ENCODE results near the gene TM9SF3.
A peak's percentile ranks its signal among the peaks of the same experiment; 100 is the strongest.

TM9SF3 gene

DNA sequence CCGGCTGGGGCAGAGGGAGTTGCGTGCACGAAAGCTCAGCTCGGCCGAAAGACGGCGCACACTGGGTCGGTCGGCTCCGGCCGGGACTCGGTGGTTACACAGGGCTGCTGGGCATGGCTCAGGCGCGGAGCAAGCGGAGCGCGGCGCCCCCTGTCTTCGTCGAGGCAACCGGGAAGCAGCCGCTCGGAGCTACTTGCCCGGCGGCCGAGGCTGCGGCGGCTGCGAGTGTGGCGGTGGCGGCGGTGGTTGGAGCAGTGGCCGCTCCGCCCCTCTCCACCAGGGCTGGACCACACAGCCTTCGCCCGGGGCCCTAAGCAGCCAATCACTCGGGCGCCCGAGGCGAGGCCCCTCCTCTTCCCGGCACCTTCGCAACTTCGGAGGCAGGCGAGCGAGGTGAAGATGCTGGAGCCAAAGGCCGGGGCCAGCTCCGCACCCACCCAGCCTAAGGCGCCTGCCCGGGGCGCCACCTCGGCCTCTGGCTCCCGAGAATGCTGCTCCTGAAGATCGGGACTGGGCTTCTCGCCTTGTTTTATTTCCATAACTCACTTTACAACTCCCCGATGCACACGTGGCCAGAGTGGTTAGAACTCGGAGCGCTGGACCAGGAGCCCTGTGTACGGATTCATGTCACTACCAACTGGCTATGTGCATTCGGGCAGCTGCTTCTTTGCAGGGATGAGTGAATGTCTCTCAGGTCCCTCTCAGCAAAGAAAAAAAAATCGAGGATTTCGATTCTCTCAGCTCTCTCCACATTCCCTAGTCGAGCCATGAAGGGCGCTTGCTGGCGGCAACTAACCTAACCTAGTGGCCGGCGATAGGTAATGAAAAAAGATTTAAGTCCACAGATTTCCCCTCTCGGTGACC lies 72.9 kb downstream of the TM9SF3 start, which contains the start of gene TLL2:
TLL2 (minus strand) TSS at position 229 of the 864 bp plus-strand sequence. CDS start 241 bp downstream, outside the sequence.
- no peak within 1 kb of the TSS for H3K9ac ChIP-seq (ENCODE audit: insufficient read length)

DNA sequence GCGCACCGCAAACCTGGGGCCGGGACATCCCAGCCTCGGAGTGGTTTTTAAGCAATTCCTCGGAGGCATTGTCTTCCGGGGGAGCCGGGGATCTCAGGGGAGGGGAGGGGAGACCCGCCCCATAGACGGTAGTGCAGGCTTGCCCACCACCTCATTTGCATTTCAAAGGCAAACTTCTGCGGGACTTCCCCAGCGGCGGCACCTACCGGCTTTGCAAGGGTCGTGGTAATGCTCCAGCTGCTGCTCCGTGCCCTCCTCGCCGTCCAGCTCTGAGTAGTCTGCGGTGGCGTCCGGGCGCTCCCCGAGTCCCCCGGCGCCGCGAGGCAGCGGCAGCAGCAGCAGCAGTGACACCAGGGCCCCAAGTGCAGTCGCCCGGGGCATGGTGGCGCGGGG lies 73.5 kb downstream of the TM9SF3 start:
- TF ChIP-seq FOXP2 (optimal IDR thresholded peaks at IDR 0.05; ENCODE audit: control extremely low read depth, extremely low read length, insufficient read depth) (no peak), EZH2 (IDR thresholded peaks at IDR 0.05) (no peak), POLR2AphosphoS5 (IDR thresholded peaks at IDR 0.05; ENCODE audit: borderline replicate concordance, low read depth, low read length) (no peak)
- no peaks in the 10 kb centered on the region for H3K9me3 ChIP-seq (ENCODE audit: low read depth, low read length)
- DNase-seq (ENCODE audit: low read depth, low spot score): no peak
- H3K36me3 ChIP-seq (ENCODE audit: insufficient read depth, low read length): no peaks in the 10 kb centered on the region
- no peak overlapping the region for H3K27ac ChIP-seq
- H3K9ac ChIP-seq (ENCODE audit: insufficient read length): no peak overlapping the region
- H3K4me3 ChIP-seq: peak overlapping the region; percentile 72

More for the DNA sequence above, 72.9 kb downstream of the TM9SF3 start, which contains the start of gene TLL2:
- Histone ChIP-seq H3K36me3 (ENCODE audit: insufficient read depth, low read length) (no peaks in the 10 kb centered on the region), H3K27ac (no peak within 1 kb of the TSS), H3K4me3 (peak within 1 kb of the TSS; percentile 72), H3K9me3 (ENCODE audit: low read depth, low read length) (no peaks in the 10 kb centered on the region)
- TF ChIP-seq POLR2AphosphoS5 (IDR thresholded peaks at IDR 0.05; ENCODE audit: borderline replicate concordance, low read depth, low read length): no peak
- TF ChIP-seq EZH2 (IDR thresholded peaks at IDR 0.05): no peak
- TF ChIP-seq FOXP2 (optimal IDR thresholded peaks at IDR 0.05; ENCODE audit: control extremely low read depth, extremely low read length, insufficient read depth): no peak
- no peak for DNase-seq (ENCODE audit: low read depth, low spot score)

DNA sequence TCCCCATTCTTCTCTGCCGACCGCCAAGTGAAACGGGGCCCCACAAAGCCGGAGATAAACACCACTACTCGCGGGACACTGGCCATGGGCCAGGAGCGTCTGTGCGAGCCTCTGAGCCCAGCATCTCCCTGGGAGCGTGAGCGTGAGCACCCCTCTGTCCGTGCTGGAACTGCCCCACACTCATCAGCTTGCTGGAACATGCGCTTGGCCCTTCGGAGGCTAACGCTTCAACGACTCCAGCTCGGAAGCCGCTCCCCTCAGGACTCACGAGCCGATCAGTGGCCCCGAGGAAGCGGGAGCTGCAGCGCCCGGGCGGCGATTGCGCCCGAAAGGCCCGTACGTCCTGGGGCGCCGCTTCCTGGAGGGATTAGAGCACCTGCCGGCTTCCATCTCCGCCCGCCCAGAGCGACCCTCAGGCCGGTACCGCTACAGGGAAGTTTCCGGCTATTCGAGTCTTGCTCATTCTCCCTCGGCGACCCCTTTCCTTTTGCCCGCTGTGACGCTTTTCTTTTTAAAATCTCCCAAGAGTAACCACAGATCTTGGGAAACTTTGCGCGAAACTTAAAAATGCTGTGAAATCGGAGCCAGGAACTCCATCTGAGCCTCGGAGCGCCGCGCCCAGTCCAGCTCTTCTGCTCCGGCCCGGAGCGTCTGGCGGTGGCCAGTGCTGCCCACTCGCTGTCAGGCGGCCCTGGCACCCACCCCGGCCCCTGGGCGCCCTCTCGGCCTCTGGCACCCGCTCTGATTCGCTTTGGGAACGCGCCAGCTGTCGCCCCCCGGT lies 74.1 kb downstream of the TM9SF3 start:
- TF ChIP-seq POLR2AphosphoS5 (IDR thresholded peaks at IDR 0.05; ENCODE audit: borderline replicate concordance, low read depth, low read length) (no peak), FOXP2 (optimal IDR thresholded peaks at IDR 0.05; ENCODE audit: control extremely low read depth, extremely low read length, insufficient read depth) (no peak), EZH2 (IDR thresholded peaks at IDR 0.05) (no peak)
- Histone ChIP-seq H3K27ac (no peak overlapping the region), H3K36me3 (ENCODE audit: insufficient read depth, low read length) (no peaks in the 10 kb centered on the region), H3K9me3 (ENCODE audit: low read depth, low read length) (no peaks in the 10 kb centered on the region), H3K4me3 (peak overlapping the region; percentile 72), H3K9ac (ENCODE audit: insufficient read length) (no peak overlapping the region)
- no peak for DNase-seq (ENCODE audit: low read depth, low spot score)

DNA sequence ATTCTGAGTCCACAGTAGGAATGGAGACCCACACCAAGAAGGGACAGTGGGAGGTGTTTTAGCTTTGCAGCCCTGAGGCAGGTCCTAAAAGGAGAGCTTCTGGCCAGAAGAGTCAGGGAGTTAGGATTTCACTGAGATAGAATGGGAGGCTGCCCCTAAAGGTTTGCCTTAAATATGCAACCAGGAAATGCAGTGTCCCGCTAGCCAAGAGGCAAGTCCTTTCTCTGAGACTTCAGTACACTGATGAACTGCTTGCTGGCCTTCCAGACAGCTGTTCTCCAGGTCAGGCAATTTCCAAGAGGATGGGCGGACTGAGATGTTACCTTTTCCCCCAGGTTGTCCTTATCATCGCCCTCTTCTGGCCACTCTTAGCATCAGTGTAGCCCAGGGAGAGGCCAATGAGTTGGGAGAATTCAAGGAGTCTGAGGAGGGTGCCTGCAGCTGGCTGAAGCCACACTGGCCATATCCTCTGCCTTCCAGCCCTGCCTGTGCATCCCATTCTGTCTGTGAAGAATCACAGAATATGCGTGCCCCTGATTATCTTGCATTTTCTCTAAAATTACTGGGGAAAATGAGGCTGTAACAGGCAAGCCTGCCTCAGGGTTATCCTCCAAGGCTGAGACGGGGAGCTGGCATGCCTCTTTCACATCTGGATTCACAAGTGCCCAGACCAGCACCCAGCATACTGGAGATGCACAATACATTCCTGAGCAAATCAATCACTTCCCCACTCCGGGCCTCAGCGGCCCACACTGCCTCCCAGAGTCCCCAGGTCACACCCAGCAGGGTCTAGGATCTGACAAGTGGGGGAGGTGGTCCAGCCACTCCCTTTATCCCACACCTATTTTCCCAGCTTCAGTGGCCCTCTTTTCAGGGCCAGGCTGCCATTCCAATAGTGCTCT lies 75.5 kb downstream of the TM9SF3 start:
- H3K36me3 ChIP-seq (ENCODE audit: insufficient read depth, low read length): no peaks in the 10 kb centered on the region
- no peaks in the 10 kb centered on the region for H3K9me3 ChIP-seq (ENCODE audit: low read depth, low read length)
- H3K9ac ChIP-seq (ENCODE audit: insufficient read length): no peak overlapping the region
- no peak overlapping the region for H3K4me3 ChIP-seq
- TF ChIP-seq POLR2AphosphoS5 (IDR thresholded peaks at IDR 0.05; ENCODE audit: borderline replicate concordance, low read depth, low read length) (no peak), EZH2 (IDR thresholded peaks at IDR 0.05) (no peak), FOXP2 (optimal IDR thresholded peaks at IDR 0.05; ENCODE audit: control extremely low read depth, extremely low read length, insufficient read depth) (no peak)
- no peak overlapping the region for H3K27ac ChIP-seq
- DNase-seq (ENCODE audit: low read depth, low spot score): no peak

DNA sequence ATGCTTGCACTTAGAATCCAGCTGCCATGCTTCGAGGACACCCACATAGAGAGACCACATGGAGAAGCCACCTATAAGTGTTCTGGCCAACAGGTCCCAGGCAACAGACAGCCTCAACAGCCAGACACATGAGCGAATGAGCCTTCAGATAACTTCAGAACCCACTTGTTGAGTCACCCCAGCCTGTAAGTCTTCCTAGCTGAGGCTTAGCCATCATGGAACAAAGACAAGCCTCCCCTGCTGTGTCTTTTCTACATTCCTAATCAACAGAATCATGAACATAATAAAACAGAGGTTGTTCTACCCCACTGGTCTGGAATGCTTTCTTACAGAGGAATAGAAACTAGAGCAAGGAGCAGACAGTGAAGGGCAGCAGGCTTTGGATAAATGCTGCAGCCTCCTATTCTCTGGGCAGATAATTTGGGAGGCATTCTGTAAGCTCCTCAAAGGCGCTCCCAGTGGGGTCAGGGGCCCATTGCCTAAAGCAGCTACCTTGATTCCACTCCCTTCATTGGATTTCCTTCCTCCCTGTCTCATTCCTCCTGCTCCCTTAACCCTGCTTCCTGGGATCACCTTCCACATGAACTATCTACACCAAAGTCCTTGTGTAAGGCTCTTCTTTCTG lies 77.7 kb downstream of the TM9SF3 start:
- Histone ChIP-seq H3K27ac (no peak overlapping the region), H3K9me3 (ENCODE audit: low read depth, low read length) (no peaks in the 10 kb centered on the region), H3K9ac (ENCODE audit: insufficient read length) (no peak overlapping the region), H3K36me3 (ENCODE audit: insufficient read depth, low read length) (no peaks in the 10 kb centered on the region), H3K4me3 (no peak overlapping the region)
- TF ChIP-seq FOXP2 (optimal IDR thresholded peaks at IDR 0.05; ENCODE audit: control extremely low read depth, extremely low read length, insufficient read depth) (no peak), EZH2 (IDR thresholded peaks at IDR 0.05) (no peak), POLR2AphosphoS5 (IDR thresholded peaks at IDR 0.05; ENCODE audit: borderline replicate concordance, low read depth, low read length) (no peak)
- DNase-seq (ENCODE audit: low read depth, low spot score): no peak

DNA sequence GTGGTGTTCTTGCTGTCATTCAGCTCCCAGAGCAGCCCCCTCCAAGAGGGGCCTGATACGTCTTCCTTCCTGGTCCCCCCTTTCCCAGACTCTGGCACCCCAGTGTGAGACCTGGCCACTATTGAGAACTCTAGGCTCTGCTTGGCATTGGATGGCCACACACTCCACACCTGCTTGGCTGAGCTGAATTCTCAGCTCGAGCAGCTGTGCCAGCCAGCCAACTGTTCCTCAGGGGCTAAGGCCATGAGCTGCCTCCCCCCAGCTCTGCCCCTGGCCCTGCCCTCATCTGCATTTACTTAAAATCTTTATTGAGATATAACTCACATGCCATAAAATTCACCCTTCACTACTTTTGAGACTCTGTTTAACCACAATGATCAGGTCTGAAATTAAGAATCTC lies 79.8 kb downstream of the TM9SF3 start:
- DNase-seq (ENCODE audit: low read depth, low spot score): no peak
- no peaks in the 10 kb centered on the region for H3K9me3 ChIP-seq (ENCODE audit: low read depth, low read length)
- no peak overlapping the region for H3K9ac ChIP-seq (ENCODE audit: insufficient read length)
- H3K36me3 ChIP-seq (ENCODE audit: insufficient read depth, low read length): no peaks in the 10 kb centered on the region
- TF ChIP-seq EZH2 (IDR thresholded peaks at IDR 0.05): no peak
- no peak for TF ChIP-seq FOXP2 (optimal IDR thresholded peaks at IDR 0.05; ENCODE audit: control extremely low read depth, extremely low read length, insufficient read depth)
- H3K27ac ChIP-seq: no peak overlapping the region
- no peak overlapping the region for H3K4me3 ChIP-seq

All from SK-N-MC (cell line).